ENCODE data around the gene VLDLR.

- TF ChIP-seq CTCF (IDR thresholded peaks at IDR 0.05) (no peak), POLR2A (IDR thresholded peaks at IDR 0.05) (no peak)
These were observed 69.6 kb downstream of the VLDLR start for GRCh38 chr9:2691212-2691611.

Data from esophagus squamous epithelium (tissue), 4 donors.